K562 (cell line): Measurements from ENCODE around the gene LRRK1. TPM values are rescaled to one million over a fixed set of nuclear protein-coding genes. Genes with fewer than 3 reads are reported as not detected.

Source experiments
- ATAC-seq: fragments of 200-7000 bp; cut with Tn5 transposase; 3 replicates; pipeline ENCODE4 v1.9.1; 2020; ENCODE audit warnings: moderate library complexity
- BruUV-seq: library from RNA; stranded (reverse); fragments of 400-500 nt; replicated peaks from 2 replicates; lab custom pipeline; 2021; lab: Mats Ljungman, UMichigan
- CTCF ChIA-PET: fragments of 300-600 bp; formaldehyde crosslinking; extraction: SDS; loops from one replicate; lab custom pipeline; 2021; ENCODE audit warnings: low intra/inter-chr PET ratio; lab: Yijun Ruan, JAX
- POLR2A ChIA-PET: fragments of 300-600, 350-650 bp; sonication (Branson Sonifier 250); formaldehyde crosslinking; extraction: SDS; loops from one replicate; lab custom pipeline; 2021; ENCODE audit warnings: antibody characterized with exemption, inconsistent platforms; lab: Yijun Ruan, JAX
- DNase-seq, 4 experiments: peaks; one replicate each; pipeline versions ENCODE4 v3.0.0 to v3.0.0-alpha.2; 2011 to 2018; ENCODE audit warnings: low spot score in 3 of 4, mixed read lengths in 3 of 4; ENCODE audit errors: extremely low read depth in 1 of 4
- FAIRE-seq: peaks from 2 replicates; lab custom pipeline; 2011; peaks lifted over from hg19 to GRCh38; lab: Jason Lieb, UNC
- H2AFZ ChIP-seq: 2 replicates; pipeline ENCODE4 v1.6.0; 2011; ENCODE audit warnings: low read depth, low read length, control low read depth, inconsistent platforms
- H3K27ac ChIP-seq: fragments of 200-600 bp; 3 replicates; pipeline ENCODE4 v1.8.0; 2011; ENCODE audit warnings: low read depth, mild to moderate bottlenecking, control low read depth, inconsistent platforms, low read length, moderate library complexity, mixed read lengths; ENCODE audit errors: extremely low read depth
- H3K27me3 ChIP-seq, 2 experiments: fragments of 300-600 bp in 1 of 2; 2 replicates in 1 of 2; 3 replicates in 1 of 2; pipeline versions ENCODE4 v1.6.0 to v1.8.0; 2011; ENCODE audit warnings: inconsistent platforms in 2 of 2, low read length in 2 of 2, mild to moderate bottlenecking in 1 of 2, mixed read lengths in 1 of 2, moderate library complexity in 1 of 2; ENCODE audit not compliant: control insufficient read depth in 2 of 2, insufficient read depth in 2 of 2
- H3K36me3 ChIP-seq: fragments of 300-600 bp; 3 replicates; pipeline ENCODE4 v1.8.0; 2011; ENCODE audit warnings: mild to moderate bottlenecking, low read length, inconsistent platforms; ENCODE audit not compliant: control insufficient read depth, insufficient read depth
- H3K4me1 ChIP-seq, 2 experiments: fragments of 200-600 bp in 1 of 2; replicated peaks in 1 of 2; 2 replicates in 1 of 2; 3 replicates in 1 of 2; pipeline versions ENCODE4 v1.5.1 to v1.8.0; 2011; ENCODE audit warnings: inconsistent platforms in 2 of 2, low read length in 2 of 2, mild to moderate bottlenecking in 1 of 2, mixed read lengths in 1 of 2, moderate library complexity in 1 of 2; ENCODE audit not compliant: control insufficient read depth in 2 of 2, insufficient read depth in 2 of 2
- H3K4me2 ChIP-seq: 2 replicates; pipeline ENCODE4 v1.6.1; 2011; ENCODE audit warnings: low read length, control low read depth, inconsistent platforms, mixed read lengths; ENCODE audit not compliant: insufficient read depth
- H3K4me3 ChIP-seq: fragments of 200-600 bp; sonication (generic), shearing (Covaris generic); 2 replicates; pipeline ENCODE4 v1.5.1; 2016; ENCODE audit warnings: control low read depth, inconsistent platforms
- H3K79me2 ChIP-seq: fragments of 200-600 bp; 3 replicates; pipeline ENCODE4 v1.8.0; 2011; ENCODE audit warnings: low read length, inconsistent platforms; ENCODE audit not compliant: control insufficient read depth, insufficient read depth
- H3K9ac ChIP-seq, 2 experiments: 2 replicates each; pipeline versions ENCODE4 v1.6.0 to v1.6.1; 2011; ENCODE audit warnings: low read depth in 2 of 2, low read length in 2 of 2, control low read depth in 1 of 2, inconsistent platforms in 1 of 2, mild to moderate bottlenecking in 1 of 2, mixed read lengths in 1 of 2; ENCODE audit not compliant: insufficient read depth in 1 of 2
- H3K9me1 ChIP-seq: one replicate; pipeline ENCODE4 v1.6.0; 2011; ENCODE audit warnings: inconsistent platforms, mild to moderate bottlenecking, low read length, moderate library complexity; ENCODE audit not compliant: control insufficient read depth, insufficient read depth
- H3K9me3 ChIP-seq: replicated peaks from 2 replicates; pipeline ENCODE4 v1.5.1; 2011; ENCODE audit warnings: low read depth, low read length, inconsistent platforms; ENCODE audit not compliant: control insufficient read depth, insufficient read depth
- H4K20me1 ChIP-seq: replicated peaks from 2 replicates; pipeline ENCODE4 v1.6.1; 2011; ENCODE audit warnings: low read length, inconsistent platforms, mixed read lengths; ENCODE audit not compliant: control insufficient read depth, insufficient read depth
- KDM5B ChIP-seq: fragments of 200-600 bp; sonication (generic); IDR thresholded peaks from 2 replicates; pipeline ENCODE4 v1.6.1; 2012; ENCODE audit warnings: low read depth, mild to moderate bottlenecking, moderate library complexity, low read length, control low read depth, inconsistent platforms; ENCODE audit not compliant: insufficient replicate concordance
- NFIC ChIP-seq: fragments of 450-650 bp; IDR thresholded peaks from 2 replicates; pipeline ENCODE4 v1.6.1; 2017; ENCODE audit warnings: mild to moderate bottlenecking, inconsistent platforms
- NR1H2 ChIP-seq: sonication (generic); formaldehyde crosslinking; IDR thresholded peaks from 2 replicates; pipeline ENCODE4 v1.4.0; 2020; ENCODE audit warnings: mild to moderate bottlenecking, missing genetic modification reagents
- RBBP5 ChIP-seq: fragments of 200-600 bp; sonication (generic); IDR thresholded peaks from 2 replicates; pipeline ENCODE4 v1.6.1; 2012; ENCODE audit warnings: borderline replicate concordance, mild to moderate bottlenecking, low read length, control low read depth, inconsistent platforms; ENCODE audit not compliant: insufficient read depth, poor library complexity, severe bottlenecking
- SLC30A9 ChIP-seq: fragments of 250-450 bp; sonication (Bioruptor Pico); IDR thresholded peaks from 2 replicates; pipeline ENCODE4 v1.8.0; 2022; ENCODE audit warnings: mild to moderate bottlenecking, moderate library complexity
- SMARCA5 ChIP-seq: fragments of 450-650 bp; IDR thresholded peaks from 2 replicates; pipeline ENCODE4 v1.6.1; 2016
- ZNF224 ChIP-seq: sonication (generic); formaldehyde crosslinking; IDR thresholded peaks from 2 replicates; pipeline ENCODE4 v1.8.0; 2022; ENCODE audit warnings: mild to moderate bottlenecking, missing genetic modification reagents
- WGBS: fragments of 100-300 bp; shearing (Covaris generic); methylation state at CpG from one replicate; pipeline ENCODE4 v1.1.6; 2016; ENCODE audit warnings: low coverage, mixed read lengths; ENCODE audit not compliant: insufficient coverage; ENCODE audit errors: missing lambda C conversion rate; 5-methylcytosine and 5-hydroxymethylcytosine counted together
- in situ Hi-C: fragments of 300-500 bp; cut with MboI; formaldehyde crosslinking; loops from 4 replicates; pipeline ENCODE4 v1.15.0; 2018; ENCODE audit warnings: inconsistent platforms, mixed read lengths
- intact Hi-C: fragments of 100-400 bp; cut with micrococcal nuclease; formaldehyde crosslinking; loops from 2 replicates; pipeline ENCODE4 v1.14.2; 2022
- polyA plus RNA-seq, 8 experiments: library from polyadenylated mRNA; depleted of rRNA in 4 of 8; stranded (reverse) in 5 of 8; unstranded in 3 of 8; fragments of >200 nt; fragmentation: Nextera tagmentation in 2 of 8; fragmentation: Illumina TruSeq in 1 of 8; extraction: Ambion mirVana in 2 of 8; extraction: Trizol in 1 of 8; gene quantifications; 2 replicates each; pipeline versions ENCODE4 v1.2.1 to v1.2.3, GENCODE V29; 2011 to 2014; ENCODE audit warnings: inconsistent platforms in 1 of 8, missing spikeins in 1 of 8
- total RNA-seq, 7 experiments: library from RNA; depleted of rRNA in 6 of 7; stranded (reverse); fragments of >200 nt in 6 of 7; fragmentation: Illumina TruSeq in 2 of 7; extraction: Trizol in 2 of 7; gene quantifications; 2 replicates each; pipeline versions ENCODE4 v1.2.1 to v1.2.3, GENCODE V29; 2011 to 2021; ENCODE audit warnings: low replicate concordance in 1 of 7
- TF ChIP-seq, protein P1 (sequence below): fragments of 200-600 bp; sonication (generic); IDR thresholded peaks from one replicate; pipeline ENCODE4 v1.6.1; 2012; ENCODE audit warnings: mild to moderate bottlenecking, low read depth, low read length, inconsistent platforms

LRRK1 gene
- total and polyA plus RNA-seq, 9 of the 15 experiments (the other 6 are each of a cell fraction or from before 2014, with no cell fraction given), result 0.01 to 1.5 (median 0.11) TPM

DNA sequence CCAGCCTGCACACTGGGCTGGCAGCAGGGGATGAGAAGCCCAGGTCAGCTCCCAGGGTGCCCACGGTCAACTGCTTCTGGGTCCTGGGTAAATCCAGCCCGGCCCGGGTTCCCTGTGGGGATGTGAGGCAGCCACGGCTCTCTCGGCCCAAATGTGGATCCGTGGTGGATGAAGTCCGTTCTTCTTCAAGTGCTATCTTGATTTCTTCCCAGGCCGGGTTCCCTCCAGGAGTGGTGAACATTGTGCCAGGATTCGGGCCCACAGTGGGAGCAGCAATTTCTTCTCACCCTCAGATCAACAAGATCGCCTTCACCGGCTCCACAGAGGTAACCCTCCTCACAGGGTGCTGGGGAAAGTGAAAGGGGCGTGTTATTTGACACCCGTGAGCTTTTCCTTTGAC is 23.4 kb upstream of the LRRK1 start (continued):
- TF ChIP-seq NR1H2 (CRISPR knock-in tag) (no peak), KDM5B (no peak), SMARCA5 (no peak), SLC30A9 (no peak)

DNA sequence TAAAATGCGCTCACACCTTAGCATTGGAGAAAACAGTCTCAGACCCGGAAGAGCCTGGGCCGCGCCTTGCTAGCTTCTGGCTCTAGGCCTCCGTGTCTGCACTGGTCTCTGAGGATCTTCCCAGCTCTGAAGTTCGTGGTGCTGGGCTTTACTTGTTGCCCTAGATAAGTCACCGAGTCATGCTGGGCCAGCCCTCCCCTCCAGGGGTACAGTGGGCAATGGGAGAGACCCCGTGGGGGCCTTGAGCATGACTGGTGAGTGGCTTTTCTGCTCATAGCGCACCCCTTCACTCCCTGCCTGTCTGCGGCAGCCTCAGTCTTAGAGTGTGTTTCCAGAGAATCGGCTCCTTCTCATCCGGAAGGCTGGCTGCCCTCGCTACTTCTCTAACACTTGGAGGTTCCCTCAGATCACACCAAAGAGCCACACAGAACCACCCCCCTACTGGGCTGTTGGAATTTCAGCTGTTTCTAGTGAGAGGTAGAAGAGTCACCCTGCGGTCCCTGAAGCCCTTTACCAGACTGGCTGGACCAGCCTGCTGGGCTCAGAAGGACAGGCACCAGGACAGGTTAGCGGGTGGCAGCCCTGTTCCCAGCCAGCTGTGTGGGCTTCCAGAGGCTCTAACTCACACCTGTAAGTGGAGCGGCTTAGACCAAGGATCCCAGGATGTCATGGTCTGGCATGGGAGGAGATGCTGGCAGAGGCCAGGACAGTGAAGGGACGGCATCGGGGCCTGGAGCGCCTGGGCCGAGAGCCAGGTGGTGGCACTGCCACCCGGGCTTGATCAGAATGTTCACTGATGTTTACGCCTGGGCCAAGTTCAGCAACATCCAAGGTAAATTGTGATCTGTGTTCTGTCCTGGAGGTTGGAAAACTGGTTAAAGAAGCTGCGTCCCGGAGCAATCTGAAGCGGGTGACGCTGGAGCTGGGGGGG is 21.7 kb upstream of the LRRK1 start:
- intact Hi-C loops, result no loop called here
- Histone ChIP-seq H3K9me1 (no peaks in the 10 kb centered on the region), H3K4me3 (no peak overlapping the region), H3K27ac (no peak overlapping the region), H3K27me3 (peaks cover 28 to 78% of the 10 kb centered on the region in 2 experiments), H3K9ac (no peak overlapping the region; a peak in 1 of 4 replicates), H4K20me1 (no peaks in the 10 kb centered on the region; the same call in 1 of the 2 replicates), H3K4me1 (no peaks in the 10 kb centered on the region), H2AFZ (no peak overlapping the region), H3K4me2 (no peak overlapping the region), H3K36me3 (no peaks in the 10 kb centered on the region), H3K9me3 (no peaks in the 10 kb centered on the region), H3K79me2 (no peaks in the 10 kb centered on the region)
- ATAC-seq (peak; percentile 28; the same call in 2 of the 3 replicates), DNase-seq (no peak), FAIRE-seq (no peak)
- POLR2A ChIA-PET, result interaction anchor here (0.5 to 0.6 kb wide), 2 partner anchors 12 to 372 kb away, joined by 3 read pairs; no protein-coding TSS in a partner anchor
- in situ Hi-C loops, result no loop called here
- WGBS, result under 1% methylated on average over 24 of the region's 26 CpGs
- BruUV-seq, result no TSS peak
- CTCF ChIA-PET, result no interaction called here
- TF ChIP-seq NFIC (no peak), ZNF224 (no peak), RBBP5 (no peak), NR1H2 (CRISPR knock-in tag) (no peak)
- TF ChIP-seq, protein P1, sequence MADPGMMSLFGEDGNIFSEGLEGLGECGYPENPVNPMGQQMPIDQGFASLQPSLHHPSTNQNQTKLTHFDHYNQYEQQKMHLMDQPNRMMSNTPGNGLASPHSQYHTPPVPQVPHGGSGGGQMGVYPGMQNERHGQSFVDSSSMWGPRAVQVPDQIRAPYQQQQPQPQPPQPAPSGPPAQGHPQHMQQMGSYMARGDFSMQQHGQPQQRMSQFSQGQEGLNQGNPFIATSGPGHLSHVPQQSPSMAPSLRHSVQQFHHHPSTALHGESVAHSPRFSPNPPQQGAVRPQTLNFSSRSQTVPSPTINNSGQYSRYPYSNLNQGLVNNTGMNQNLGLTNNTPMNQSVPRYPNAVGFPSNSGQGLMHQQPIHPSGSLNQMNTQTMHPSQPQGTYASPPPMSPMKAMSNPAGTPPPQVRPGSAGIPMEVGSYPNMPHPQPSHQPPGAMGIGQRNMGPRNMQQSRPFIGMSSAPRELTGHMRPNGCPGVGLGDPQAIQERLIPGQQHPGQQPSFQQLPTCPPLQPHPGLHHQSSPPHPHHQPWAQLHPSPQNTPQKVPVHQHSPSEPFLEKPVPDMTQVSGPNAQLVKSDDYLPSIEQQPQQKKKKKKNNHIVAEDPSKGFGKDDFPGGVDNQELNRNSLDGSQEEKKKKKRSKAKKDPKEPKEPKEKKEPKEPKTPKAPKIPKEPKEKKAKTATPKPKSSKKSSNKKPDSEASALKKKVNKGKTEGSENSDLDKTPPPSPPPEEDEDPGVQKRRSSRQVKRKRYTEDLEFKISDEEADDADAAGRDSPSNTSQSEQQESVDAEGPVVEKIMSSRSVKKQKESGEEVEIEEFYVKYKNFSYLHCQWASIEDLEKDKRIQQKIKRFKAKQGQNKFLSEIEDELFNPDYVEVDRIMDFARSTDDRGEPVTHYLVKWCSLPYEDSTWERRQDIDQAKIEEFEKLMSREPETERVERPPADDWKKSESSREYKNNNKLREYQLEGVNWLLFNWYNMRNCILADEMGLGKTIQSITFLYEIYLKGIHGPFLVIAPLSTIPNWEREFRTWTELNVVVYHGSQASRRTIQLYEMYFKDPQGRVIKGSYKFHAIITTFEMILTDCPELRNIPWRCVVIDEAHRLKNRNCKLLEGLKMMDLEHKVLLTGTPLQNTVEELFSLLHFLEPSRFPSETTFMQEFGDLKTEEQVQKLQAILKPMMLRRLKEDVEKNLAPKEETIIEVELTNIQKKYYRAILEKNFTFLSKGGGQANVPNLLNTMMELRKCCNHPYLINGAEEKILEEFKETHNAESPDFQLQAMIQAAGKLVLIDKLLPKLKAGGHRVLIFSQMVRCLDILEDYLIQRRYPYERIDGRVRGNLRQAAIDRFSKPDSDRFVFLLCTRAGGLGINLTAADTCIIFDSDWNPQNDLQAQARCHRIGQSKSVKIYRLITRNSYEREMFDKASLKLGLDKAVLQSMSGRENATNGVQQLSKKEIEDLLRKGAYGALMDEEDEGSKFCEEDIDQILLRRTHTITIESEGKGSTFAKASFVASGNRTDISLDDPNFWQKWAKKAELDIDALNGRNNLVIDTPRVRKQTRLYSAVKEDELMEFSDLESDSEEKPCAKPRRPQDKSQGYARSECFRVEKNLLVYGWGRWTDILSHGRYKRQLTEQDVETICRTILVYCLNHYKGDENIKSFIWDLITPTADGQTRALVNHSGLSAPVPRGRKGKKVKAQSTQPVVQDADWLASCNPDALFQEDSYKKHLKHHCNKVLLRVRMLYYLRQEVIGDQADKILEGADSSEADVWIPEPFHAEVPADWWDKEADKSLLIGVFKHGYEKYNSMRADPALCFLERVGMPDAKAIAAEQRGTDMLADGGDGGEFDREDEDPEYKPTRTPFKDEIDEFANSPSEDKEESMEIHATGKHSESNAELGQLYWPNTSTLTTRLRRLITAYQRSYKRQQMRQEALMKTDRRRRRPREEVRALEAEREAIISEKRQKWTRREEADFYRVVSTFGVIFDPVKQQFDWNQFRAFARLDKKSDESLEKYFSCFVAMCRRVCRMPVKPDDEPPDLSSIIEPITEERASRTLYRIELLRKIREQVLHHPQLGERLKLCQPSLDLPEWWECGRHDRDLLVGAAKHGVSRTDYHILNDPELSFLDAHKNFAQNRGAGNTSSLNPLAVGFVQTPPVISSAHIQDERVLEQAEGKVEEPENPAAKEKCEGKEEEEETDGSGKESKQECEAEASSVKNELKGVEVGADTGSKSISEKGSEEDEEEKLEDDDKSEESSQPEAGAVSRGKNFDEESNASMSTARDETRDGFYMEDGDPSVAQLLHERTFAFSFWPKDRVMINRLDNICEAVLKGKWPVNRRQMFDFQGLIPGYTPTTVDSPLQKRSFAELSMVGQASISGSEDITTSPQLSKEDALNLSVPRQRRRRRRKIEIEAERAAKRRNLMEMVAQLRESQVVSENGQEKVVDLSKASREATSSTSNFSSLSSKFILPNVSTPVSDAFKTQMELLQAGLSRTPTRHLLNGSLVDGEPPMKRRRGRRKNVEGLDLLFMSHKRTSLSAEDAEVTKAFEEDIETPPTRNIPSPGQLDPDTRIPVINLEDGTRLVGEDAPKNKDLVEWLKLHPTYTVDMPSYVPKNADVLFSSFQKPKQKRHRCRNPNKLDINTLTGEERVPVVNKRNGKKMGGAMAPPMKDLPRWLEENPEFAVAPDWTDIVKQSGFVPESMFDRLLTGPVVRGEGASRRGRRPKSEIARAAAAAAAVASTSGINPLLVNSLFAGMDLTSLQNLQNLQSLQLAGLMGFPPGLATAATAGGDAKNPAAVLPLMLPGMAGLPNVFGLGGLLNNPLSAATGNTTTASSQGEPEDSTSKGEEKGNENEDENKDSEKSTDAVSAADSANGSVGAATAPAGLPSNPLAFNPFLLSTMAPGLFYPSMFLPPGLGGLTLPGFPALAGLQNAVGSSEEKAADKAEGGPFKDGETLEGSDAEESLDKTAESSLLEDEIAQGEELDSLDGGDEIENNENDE, result no peak
